Measurements from ENCODE around the gene TOM1L2. TPM values are rescaled to one million over a fixed set of nuclear protein-coding genes. Genes with fewer than 3 reads are reported as not detected.

Gene TOM1L2
- total and polyA plus RNA-seq, 2 donors from 2014 or later: 28.2 to 59.4 TPM

GRCh38 chr17:17880577-17881196, 91.5 kb downstream of the TOM1L2 start:
- Histone ChIP-seq H3K27ac (ENCODE audit: low read depth in 2 of 2, low read length in 2 of 2) (no peak overlapping the region), H3K4me3 (ENCODE audit: low read length in 3 of 3) (no peak overlapping the region), H3K9me3 (ENCODE audit: control insufficient read depth in 2 of 3, insufficient read depth in 1 of 3, low read length in 3 of 3) (no peaks in the 10 kb centered on the region), H3K36me3 (ENCODE audit: control insufficient read depth in 2 of 3, insufficient read depth in 3 of 3, low read length in 3 of 3) (peaks cover 0 to 43% (median 39%) of the 10 kb centered on the region in 3 donors), H3K27me3 (ENCODE audit: control insufficient read depth, insufficient read depth, low read length) (no peaks in the 10 kb centered on the region), H3K4me1 (ENCODE audit: control insufficient read depth in 2 of 3, insufficient read depth in 2 of 3, low read depth in 1 of 3, low read length in 3 of 3) (peaks cover 6 to 24% (median 22%) of the 10 kb centered on the region in 3 donors), H3K9ac (ENCODE audit: low read length in 3 of 3) (no peak overlapping the region)
- DNase-seq (no peak), FAIRE-seq (no peak)
- intact Hi-C loops (cut with DNase I): no loop called here
- TF ChIP-seq CTCF (IDR thresholded peaks at IDR 0.05; ENCODE audit: borderline replicate concordance, extremely low read depth, insufficient read depth): no peak

- H3K9ac ChIP-seq (ENCODE audit: low read length in 3 of 3): peak overlapping the region in 1 of 3 donors; percentile 42
- TF ChIP-seq CTCF (IDR thresholded peaks at IDR 0.05; ENCODE audit: borderline replicate concordance, extremely low read depth, insufficient read depth): no peak
- intact Hi-C loops (cut with DNase I): no loop called here
Observed at GRCh38 chr17:17877529-17878358, 94.5 kb downstream of the TOM1L2 start.

GRCh38 chr17:17876959-17877528, 95.2 kb downstream of the TOM1L2 start:
- H3K4me3 ChIP-seq (ENCODE audit: low read length in 3 of 3): peak overlapping the region in 1 of 3 donors; percentile 6
- H3K9ac ChIP-seq (ENCODE audit: low read length in 3 of 3): peak overlapping the region in 1 of 3 donors; percentile 42
- TF ChIP-seq CTCF (IDR thresholded peaks at IDR 0.05; ENCODE audit: borderline replicate concordance, extremely low read depth, insufficient read depth): no peak
- peak in 1 of 5 donors; percentile 87 for DNase-seq
- no peak for FAIRE-seq
- intact Hi-C loops (cut with DNase I): no loop called here
- no peaks in the 10 kb centered on the region for H3K9me3 ChIP-seq (ENCODE audit: control insufficient read depth in 2 of 3, insufficient read depth in 1 of 3, low read length in 3 of 3)
- peaks cover 6 to 24% (median 22%) of the 10 kb centered on the region in 3 donors for H3K4me1 ChIP-seq (ENCODE audit: control insufficient read depth in 2 of 3, insufficient read depth in 2 of 3, low read depth in 1 of 3, low read length in 3 of 3)
- no peaks in the 10 kb centered on the region for H3K27me3 ChIP-seq (ENCODE audit: control insufficient read depth, insufficient read depth, low read length)
- peak overlapping the region; percentile 64 to 89 for H3K27ac ChIP-seq (ENCODE audit: low read depth in 2 of 2, low read length in 2 of 2)
- peaks cover 0 to 36% (median 21%) of the 10 kb centered on the region in 3 donors for H3K36me3 ChIP-seq (ENCODE audit: control insufficient read depth in 2 of 3, insufficient read depth in 3 of 3, low read length in 3 of 3)

More at GRCh38 chr17:17877529-17878358, 94.5 kb downstream of the TOM1L2 start:
- peaks cover 6 to 24% (median 22%) of the 10 kb centered on the region in 3 donors for H3K4me1 ChIP-seq (ENCODE audit: control insufficient read depth in 2 of 3, insufficient read depth in 2 of 3, low read depth in 1 of 3, low read length in 3 of 3)
- DNase-seq: peak; percentile 85 to 95 (median 89)
- peaks cover 0 to 42% (median 27%) of the 10 kb centered on the region in 3 donors for H3K36me3 ChIP-seq (ENCODE audit: control insufficient read depth in 2 of 3, insufficient read depth in 3 of 3, low read length in 3 of 3)
- peak overlapping the region in 1 of 3 donors; percentile 6 for H3K4me3 ChIP-seq (ENCODE audit: low read length in 3 of 3)
- H3K9me3 ChIP-seq (ENCODE audit: control insufficient read depth in 2 of 3, insufficient read depth in 1 of 3, low read length in 3 of 3): no peaks in the 10 kb centered on the region
- H3K27me3 ChIP-seq (ENCODE audit: control insufficient read depth, insufficient read depth, low read length): no peaks in the 10 kb centered on the region
- peak overlapping the region; percentile 64 to 89 for H3K27ac ChIP-seq (ENCODE audit: low read depth in 2 of 2, low read length in 2 of 2)
- FAIRE-seq: no peak

All from kidney (tissue), 14 donors.